Islet of Langerhans (tissue), 1 donor: ENCODE results near the gene RBBP8NL.

ENCODE experiments used
- FAIRE-seq: peaks from one replicate; lab custom pipeline; 2011; peaks lifted over from hg19 to GRCh38; lab: Jason Lieb, UNC

RBBP8NL gene

DNA sequence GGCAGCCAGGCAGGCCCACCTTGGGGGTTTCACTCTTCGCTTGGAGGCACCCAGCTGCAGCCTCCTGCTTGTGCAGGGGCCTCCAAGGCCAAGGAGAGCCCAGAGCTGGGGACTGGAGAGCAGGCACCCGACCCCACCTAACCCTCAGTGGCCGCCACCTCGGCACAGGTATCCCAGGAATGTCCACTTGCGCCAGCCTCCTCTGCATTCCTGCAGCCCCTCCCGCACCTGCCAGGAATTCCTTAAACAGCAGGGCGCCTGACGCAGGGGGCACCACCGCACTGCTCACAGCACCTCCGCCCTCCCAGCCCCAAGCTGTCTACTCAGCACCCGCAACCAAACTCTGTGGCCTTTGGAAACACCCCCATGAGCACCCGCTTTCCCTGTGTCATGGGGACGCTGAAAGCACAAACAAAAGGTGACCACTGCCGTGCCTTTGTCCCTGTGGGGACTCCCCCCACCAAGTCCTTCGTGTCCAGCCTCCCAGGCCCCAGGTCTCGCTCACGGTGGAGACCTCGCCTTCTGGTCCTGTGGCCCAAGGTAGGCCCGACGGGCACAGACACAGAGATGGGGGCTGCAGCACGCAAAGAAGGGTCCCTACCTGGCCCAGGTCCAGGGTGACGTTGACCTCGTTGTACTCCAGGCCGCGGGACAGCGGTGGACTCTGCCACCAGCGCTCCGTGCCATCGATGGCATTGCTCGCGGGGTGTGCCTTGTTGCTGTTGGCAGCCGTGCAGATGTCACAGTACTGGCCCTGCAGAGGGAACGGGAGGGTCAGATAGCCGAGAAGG is 65.3 kb downstream of the RBBP8NL start:
- no peak for FAIRE-seq

DNA sequence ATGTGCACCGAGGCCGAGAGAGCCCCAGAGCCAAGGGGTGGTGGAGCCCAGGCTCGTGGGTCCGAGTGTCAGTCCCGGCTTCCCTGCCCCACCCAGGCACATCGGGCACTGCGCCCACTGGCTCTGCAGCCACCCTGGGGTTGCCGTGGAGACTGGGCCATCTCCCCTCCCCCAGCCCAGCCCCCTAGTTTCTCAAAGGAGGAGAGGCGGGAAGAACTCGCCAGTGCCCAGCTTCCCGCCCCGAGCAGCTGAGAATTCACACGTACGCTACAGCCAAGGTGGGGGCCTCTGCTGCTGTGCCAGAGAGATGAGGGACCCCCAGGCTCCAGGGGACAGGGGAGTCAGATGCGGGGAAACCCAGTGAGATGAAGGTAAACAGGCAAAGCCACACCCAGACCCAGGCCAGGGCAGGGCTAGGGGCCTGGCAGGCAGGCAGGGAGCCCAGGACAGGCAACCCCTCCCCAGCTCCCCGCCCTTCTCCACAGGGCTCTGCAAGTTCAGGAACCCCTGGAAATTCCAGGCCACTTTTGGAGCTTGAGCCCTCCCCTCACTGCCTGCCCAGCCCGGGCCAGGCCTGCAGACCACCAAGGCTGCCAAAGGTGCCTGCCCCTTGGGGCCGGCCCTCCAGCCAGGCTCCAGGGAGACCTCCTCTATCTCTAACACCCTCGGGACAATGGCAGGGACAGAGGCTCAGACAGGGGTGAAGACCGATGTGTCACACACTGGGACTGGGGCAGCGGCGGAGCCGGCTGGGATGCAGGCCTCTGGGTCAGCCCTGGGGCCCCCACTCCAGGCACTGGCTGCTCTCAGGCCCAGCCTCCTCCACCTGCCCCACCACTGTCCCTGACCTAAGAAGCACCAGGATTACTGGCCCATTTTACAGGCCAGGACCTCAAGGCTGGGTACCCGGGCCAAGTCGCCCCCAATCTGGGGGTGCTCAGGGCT is 66.2 kb downstream of the RBBP8NL start:
- FAIRE-seq = no peak
